Sigmoid colon (tissue), 7 donors: ENCODE results near the gene GALNT10. TPM values are rescaled to one million over a fixed set of nuclear protein-coding genes. Genes with fewer than 3 reads are reported as not detected.

Experiments used
- DNase-seq: peaks from one replicate; pipeline ENCODE4 v3.0.0-alpha.2; 2019
- H3K27ac ChIP-seq, 4 donors: fragments of 200-600 bp; sonication (generic); one replicate each; pipeline ENCODE4 v1.5.1; 2016 to 2019; ENCODE audit warnings: mild to moderate bottlenecking in 1 of 4
- H3K27me3 ChIP-seq, 3 donors: fragments of 200-600 bp; sonication (generic); one replicate each; pipeline ENCODE4 v1.5.1; 2019; ENCODE audit warnings: mild to moderate bottlenecking in 1 of 3
- H3K36me3 ChIP-seq, 4 donors: fragments of 200-600 bp; sonication (generic); one replicate each; pipeline ENCODE4 v1.5.1; 2016 to 2019
- H3K4me1 ChIP-seq, 4 donors: fragments of 200-600 bp; sonication (generic); one replicate each; pipeline ENCODE4 v1.5.1; 2017 to 2019
- H3K4me3 ChIP-seq, 4 donors: fragments of 200-600 bp; sonication (generic); one replicate each; pipeline ENCODE4 v1.5.1; 2017 to 2019; ENCODE audit warnings: mild to moderate bottlenecking in 2 of 4, moderate library complexity in 1 of 4
- H3K9me3 ChIP-seq, 4 donors: fragments of 200-600 bp in 3 of 4; sonication (generic) in 3 of 4; one replicate each; pipeline versions ENCODE4 v1.5.1 to v1.6.1; 2013 to 2019
- EP300 ChIP-seq, 4 donors: sonication (generic); formaldehyde crosslinking; IDR thresholded peaks; one replicate each; pipeline ENCODE4 v1.6.1; 2017; ENCODE audit warnings: antibody characterized with exemption in 4 of 4
- POLR2A ChIP-seq, 2 donors: fragments of 450-650 bp; IDR thresholded peaks; one replicate each; pipeline ENCODE4 v1.6.1; 2016; ENCODE audit warnings: antibody characterized with exemption in 2 of 2, mild to moderate bottlenecking in 2 of 2, moderate library complexity in 2 of 2
- POLR2AphosphoS5 ChIP-seq, 4 donors: sonication (generic); formaldehyde crosslinking; IDR thresholded peaks; one replicate each; pipeline ENCODE4 v1.6.1; 2017; ENCODE audit warnings: antibody characterized with exemption in 4 of 4
- WGBS, 2 donors: extraction: QIAGEN DNeasy Blood & Tissue Kit; methylation state at CpG; one replicate each; pipeline ENCODE4 v1.1.7; 2013; 5-methylcytosine and 5-hydroxymethylcytosine counted together
- intact Hi-C: fragments of 100-400 bp; cut with DNase I; formaldehyde crosslinking; loops from one replicate; pipeline ENCODE4 v1.15.1; 2023
- polyA plus RNA-seq, 3 donors: library from polyadenylated mRNA; stranded (reverse); fragments of 200-250 nt; gene quantifications; one replicate each; pipeline ENCODE4 v1.2.3, GENCODE V29; 2013
- total RNA-seq, 4 donors: library from RNA; depleted of rRNA; stranded (reverse); fragments of >200 nt; gene quantifications; one replicate each; pipeline ENCODE4 v1.1.0, GENCODE V29; 2016
- TF ChIP-seq, protein P1 (sequence below), 4 experiments: fragments of 450-650 bp in 3 of 4; fragments of 200-600 bp in 1 of 4; IDR thresholded peaks; one replicate each; pipeline ENCODE4 v1.5.1; 2016 to 2019; ENCODE audit warnings: antibody characterized with exemption in 4 of 4, mild to moderate bottlenecking in 3 of 4, moderate library complexity in 2 of 4
- donor health status: healthy with polysubstance abuse.
- donor health status: Bipolar disorder and iron deficiency.
- donor health status: healthy.

GALNT10 gene
- total and polyA plus RNA-seq, 7 donors: 6.0 to 41.7 (median 24.3) TPM

DNA sequence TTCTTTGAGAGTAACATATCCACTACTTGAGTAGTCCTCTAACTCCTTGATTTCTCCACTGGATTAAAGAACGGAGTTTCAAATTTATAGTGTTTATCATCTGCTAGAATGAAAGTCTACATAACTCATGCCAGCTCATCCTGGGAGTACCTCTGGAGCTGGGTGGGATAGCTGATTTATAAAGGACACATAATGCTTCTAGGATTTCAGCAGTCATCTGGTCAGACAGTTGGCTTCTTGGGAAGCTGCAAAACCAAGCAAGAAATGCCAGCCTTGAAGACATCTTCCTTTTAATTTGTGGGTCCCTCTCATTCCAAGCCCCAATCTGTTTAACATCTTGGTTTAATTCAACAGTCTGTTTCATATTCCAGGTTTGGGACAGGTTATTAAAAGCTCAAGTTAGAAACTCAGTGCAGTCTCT lies 3.2 kb downstream of the GALNT10 start:
- Histone ChIP-seq H3K27ac (peak overlapping the region; percentile 34 to 83 (median 77)), H3K4me3 (no peak overlapping the region), H3K27me3 (no peaks in the 10 kb centered on the region), H3K36me3 (peaks cover 0 to 7% (median 3%) of the 10 kb centered on the region in 4 donors), H3K9me3 (no peaks in the 10 kb centered on the region), H3K4me1 (peaks cover 0 to 75% (median 64%) of the 10 kb centered on the region in 4 donors)
- DNase-seq: no peak
- intact Hi-C loops: no loop called here
- 86% methylated on average over 1 of the region's 1 CpG for WGBS, 2 donors
- TF ChIP-seq POLR2AphosphoS5 (IDR thresholded peaks at IDR 0.05): peak in 1 of 4 donors; percentile 13
- TF ChIP-seq, protein P1, sequence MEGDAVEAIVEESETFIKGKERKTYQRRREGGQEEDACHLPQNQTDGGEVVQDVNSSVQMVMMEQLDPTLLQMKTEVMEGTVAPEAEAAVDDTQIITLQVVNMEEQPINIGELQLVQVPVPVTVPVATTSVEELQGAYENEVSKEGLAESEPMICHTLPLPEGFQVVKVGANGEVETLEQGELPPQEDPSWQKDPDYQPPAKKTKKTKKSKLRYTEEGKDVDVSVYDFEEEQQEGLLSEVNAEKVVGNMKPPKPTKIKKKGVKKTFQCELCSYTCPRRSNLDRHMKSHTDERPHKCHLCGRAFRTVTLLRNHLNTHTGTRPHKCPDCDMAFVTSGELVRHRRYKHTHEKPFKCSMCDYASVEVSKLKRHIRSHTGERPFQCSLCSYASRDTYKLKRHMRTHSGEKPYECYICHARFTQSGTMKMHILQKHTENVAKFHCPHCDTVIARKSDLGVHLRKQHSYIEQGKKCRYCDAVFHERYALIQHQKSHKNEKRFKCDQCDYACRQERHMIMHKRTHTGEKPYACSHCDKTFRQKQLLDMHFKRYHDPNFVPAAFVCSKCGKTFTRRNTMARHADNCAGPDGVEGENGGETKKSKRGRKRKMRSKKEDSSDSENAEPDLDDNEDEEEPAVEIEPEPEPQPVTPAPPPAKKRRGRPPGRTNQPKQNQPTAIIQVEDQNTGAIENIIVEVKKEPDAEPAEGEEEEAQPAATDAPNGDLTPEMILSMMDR (IDR thresholded peaks at IDR 0.05): no peak

DNA sequence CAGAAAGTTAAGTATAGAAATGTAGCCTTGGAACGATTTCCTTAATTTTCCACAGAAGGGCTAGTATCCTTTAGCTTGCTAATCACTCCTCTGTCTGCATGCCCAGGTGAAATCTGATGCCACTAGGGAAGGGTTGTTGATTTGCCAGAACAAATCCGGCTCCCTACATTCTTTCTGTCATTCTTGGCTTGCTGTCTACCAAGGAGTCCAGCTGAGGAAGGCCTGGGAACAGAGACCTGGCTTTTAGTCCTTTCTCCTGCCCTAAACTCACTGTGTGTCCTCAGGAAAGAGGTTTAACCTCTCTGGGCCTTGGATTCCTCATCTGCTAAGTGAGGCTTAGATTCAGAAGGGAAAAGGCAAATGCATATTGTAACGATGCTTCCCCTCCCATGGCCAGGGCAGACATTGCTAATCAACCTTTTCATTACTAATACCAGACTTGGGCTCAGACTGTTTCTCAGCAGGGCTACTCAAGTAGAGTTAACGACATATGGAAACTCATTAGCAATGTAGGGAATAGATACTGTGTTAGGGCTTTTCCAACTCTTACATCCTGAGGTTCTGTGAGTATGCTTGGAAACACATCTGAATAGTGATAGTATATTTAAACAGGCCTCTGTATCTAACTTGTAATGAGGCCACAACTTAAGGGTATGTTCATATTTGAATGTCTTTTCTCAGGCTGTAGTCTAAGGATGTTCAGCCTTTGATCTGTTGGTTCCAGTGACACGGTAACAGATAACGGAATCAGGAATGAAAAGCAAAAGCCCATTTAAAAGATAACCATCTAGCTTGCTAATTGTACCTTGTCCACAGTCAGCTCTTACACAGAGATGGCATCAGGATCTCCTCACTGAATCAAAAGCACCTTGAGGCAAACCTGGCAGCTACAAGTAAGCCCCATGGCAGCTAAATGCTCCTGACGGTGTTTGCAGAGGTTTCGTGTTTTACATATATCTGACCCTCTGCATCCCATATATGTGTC lies 4.1 kb downstream of the GALNT10 start:
- intact Hi-C loops: no loop called here
- H3K27ac ChIP-seq: peak overlapping the region in 3 of 4 donors; percentile 21 to 77 (median 77)
- WGBS, 2 donors: 88 to 91% methylated on average over 8 of the region's 8 CpGs
- H3K27me3 ChIP-seq: no peaks in the 10 kb centered on the region
- TF ChIP-seq EP300 (IDR thresholded peaks at IDR 0.05) (no peak), POLR2A (IDR thresholded peaks at IDR 0.05) (no peak), POLR2AphosphoS5 (IDR thresholded peaks at IDR 0.05) (no peak)
- TF ChIP-seq, protein P1 (IDR thresholded peaks at IDR 0.05): no peak
- no peak overlapping the region for H3K4me3 ChIP-seq
- DNase-seq: no peak
- H3K4me1 ChIP-seq: peaks cover 0 to 76% (median 65%) of the 10 kb centered on the region in 4 donors
- H3K9me3 ChIP-seq: no peaks in the 10 kb centered on the region
- peaks cover 0 to 7% (median 3%) of the 10 kb centered on the region in 4 donors for H3K36me3 ChIP-seq

DNA sequence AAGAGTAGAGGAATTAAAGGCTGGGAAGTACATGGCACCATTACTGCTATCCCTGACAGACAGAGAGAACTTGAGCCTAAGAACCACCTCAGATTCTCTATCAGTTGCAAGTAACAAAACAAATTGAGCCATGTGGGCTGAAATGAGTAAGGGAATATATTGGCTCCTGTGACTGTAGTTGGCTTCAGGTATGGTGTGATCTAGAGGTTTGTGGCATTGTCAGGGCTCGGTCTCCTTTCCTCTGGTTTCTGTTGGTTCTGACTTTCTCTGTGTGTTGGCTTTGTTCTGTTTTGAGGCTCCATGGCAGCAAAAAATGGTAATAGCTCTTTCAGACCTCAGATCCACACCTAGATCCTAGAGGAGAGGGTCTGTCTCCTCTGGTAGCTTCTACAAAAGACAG lies 5.7 kb downstream of the GALNT10 start:
- 93 to 96% methylated on average over 1 of the region's 1 CpG for WGBS, 2 donors
- Histone ChIP-seq H3K4me3 (no peak overlapping the region), H3K27me3 (no peaks in the 10 kb centered on the region), H3K9me3 (no peaks in the 10 kb centered on the region), H3K4me1 (peaks cover 0 to 75% (median 64%) of the 10 kb centered on the region in 4 donors), H3K36me3 (peaks cover 0 to 7% (median 3%) of the 10 kb centered on the region in 4 donors), H3K27ac (no peak overlapping the region)
- TF ChIP-seq POLR2A (IDR thresholded peaks at IDR 0.05) (no peak), POLR2AphosphoS5 (IDR thresholded peaks at IDR 0.05) (no peak), EP300 (IDR thresholded peaks at IDR 0.05) (no peak)
- TF ChIP-seq, protein P1 (IDR thresholded peaks at IDR 0.05): no peak
- no peak for DNase-seq
- intact Hi-C loops: no loop called here

DNA sequence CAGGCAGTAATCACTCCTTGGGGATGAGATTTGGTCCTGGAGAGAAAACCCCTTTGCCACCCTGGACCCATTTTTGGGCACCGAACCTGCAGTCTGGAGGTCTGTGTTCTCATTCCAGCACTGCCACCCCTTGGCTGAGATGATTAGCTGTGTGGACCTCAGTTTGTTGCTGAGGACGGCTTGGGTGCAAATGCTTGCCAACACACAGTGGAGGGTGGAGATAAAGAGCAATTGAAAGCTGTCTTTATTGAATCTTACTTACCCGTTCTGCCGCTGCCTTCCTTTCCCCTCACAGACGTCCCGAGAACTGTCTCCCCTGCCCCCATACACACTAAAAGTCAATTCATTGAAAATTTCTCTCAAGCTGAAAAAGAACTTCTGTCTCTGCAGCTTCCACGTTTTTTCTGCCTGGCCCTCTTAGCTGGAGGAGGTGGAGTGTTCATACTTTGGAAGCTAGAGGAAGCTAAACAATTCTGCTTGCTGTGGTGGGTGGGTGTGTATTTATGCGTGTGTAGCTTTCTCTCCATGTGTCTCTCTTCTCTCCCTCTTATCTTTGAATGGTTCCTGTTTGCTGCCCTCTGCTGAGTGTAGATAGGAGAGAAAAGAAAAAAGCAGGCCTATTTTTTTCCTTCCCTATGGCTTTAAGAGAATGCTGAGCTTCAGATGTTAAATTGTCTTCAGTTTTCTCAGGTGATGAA lies 6.6 kb downstream of the GALNT10 start:
- no peaks in the 10 kb centered on the region for H3K27me3 ChIP-seq
- peaks cover 0 to 7% (median 3%) of the 10 kb centered on the region in 4 donors for H3K36me3 ChIP-seq
- 16 to 35% methylated on average over 8 of the region's 8 CpGs for WGBS, 2 donors
- peaks cover 0 to 67% (median 58%) of the 10 kb centered on the region in 4 donors for H3K4me1 ChIP-seq
- intact Hi-C loops: no loop called here
- H3K4me3 ChIP-seq: no peak overlapping the region
- no peak overlapping the region for H3K27ac ChIP-seq
- TF ChIP-seq, protein P1 (IDR thresholded peaks at IDR 0.05): no peak
- TF ChIP-seq POLR2A (IDR thresholded peaks at IDR 0.05): no peak
- no peaks in the 10 kb centered on the region for H3K9me3 ChIP-seq
- no peak for DNase-seq
